NCI-H748 (cell line): ENCODE results near the gene TBC1D14.

ENCODE experiments used
- DNase-seq: peaks from one replicate; lab custom pipeline; 2025; ENCODE audit not compliant: unreplicated experiment; lab: John Stamatoyannopoulos, UW

TBC1D14 gene

DNA sequence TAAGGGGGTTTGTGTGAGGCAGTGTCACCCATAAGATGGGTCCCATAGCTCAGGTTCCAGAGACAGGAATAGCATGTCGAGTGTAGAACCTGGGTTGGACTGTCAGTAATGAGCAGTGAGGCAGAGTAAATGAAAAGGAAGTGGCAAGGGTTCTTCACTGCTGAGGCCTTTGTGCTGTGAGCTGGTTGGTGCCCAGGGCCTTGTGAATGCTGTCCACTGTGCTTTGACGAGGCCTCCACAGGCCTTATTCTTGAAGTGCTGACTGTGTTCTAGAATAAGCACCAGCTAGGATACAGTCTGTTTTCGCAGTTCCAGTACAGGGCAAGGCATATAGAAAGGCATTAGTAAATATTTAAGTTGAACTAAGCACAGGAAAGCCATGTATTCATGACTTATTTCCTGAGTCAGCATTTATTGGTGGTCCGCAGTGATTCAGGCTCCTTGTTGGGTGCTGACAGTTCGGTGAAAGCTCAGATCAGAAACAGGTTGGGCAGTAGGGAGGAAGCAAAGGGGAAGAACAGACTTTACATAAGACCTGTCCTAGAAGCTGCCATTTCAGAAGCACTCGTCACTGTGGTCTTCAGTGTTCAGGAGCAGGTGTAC is 107.9 kb downstream of the TBC1D14 start:
- no peak for DNase-seq

GRCh38 chr4:7018281-7018680 is 108.7 kb downstream of the TBC1D14 start:
- no peak for DNase-seq

- no peak for DNase-seq
Observed at GRCh38 chr4:7019367-7019766, 109.7 kb downstream of the TBC1D14 start.

DNA sequence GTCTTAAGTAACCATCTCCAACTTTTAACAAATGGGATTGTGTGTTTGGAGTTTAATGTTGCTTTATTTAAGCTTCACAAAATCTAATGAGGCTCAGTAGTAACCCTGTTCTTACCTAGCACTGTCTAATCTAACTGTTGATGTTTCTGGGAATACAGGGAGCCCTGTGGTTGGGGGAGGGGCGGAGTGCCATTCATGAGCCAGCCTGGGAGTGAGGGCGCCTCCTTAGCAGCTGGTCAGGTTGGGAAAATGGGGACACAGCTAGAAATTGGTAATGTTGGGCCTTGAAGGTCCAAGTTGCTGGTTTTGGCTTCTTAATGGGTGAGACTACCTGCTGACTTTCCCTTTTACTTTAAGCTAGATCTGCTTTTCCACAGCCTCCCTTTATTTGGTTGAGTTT is 110.7 kb downstream of the TBC1D14 start:
- DNase-seq: no peak

DNA sequence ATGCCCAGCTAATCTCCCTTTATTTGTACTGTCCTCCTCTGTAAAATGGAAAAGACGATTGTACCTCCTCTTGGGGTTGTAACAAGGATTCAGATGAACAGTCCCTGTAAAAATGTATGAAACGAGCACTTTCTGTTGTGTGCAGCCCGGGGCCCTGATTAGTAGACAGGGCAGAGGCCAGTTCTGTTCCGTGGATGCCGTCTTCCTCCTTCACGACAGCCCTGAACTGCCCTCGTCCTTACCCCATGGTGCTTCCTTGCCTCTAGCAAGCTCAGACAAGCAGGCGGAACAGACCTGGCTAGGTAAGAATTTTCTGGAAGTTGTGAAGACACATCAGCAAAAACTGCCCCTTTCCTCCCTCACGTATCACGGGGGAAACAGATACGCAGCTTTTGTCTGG is 111.2 kb downstream of the TBC1D14 start:
- DNase-seq: no peak

GRCh38 chr4:7021355-7021754 is 111.7 kb downstream of the TBC1D14 start:
- DNase-seq: no peak

GRCh38 chr4:7021930-7022664 is 112.5 kb downstream of the TBC1D14 start:
- no peak for DNase-seq

- no peak for DNase-seq
Observed at GRCh38 chr4:7023486-7023885, 113.9 kb downstream of the TBC1D14 start.

- no peak for DNase-seq
Observed at GRCh38 chr4:7023901-7024300, 114.3 kb downstream of the TBC1D14 start.

- DNase-seq: no peak
Observed at GRCh38 chr4:7024336-7024890, 114.8 kb downstream of the TBC1D14 start.

GRCh38 chr4:7025040-7025602 is 115.5 kb downstream of the TBC1D14 start:
- no peak for DNase-seq

GRCh38 chr4:7026107-7026506 is 116.5 kb downstream of the TBC1D14 start:
- no peak for DNase-seq

DNA sequence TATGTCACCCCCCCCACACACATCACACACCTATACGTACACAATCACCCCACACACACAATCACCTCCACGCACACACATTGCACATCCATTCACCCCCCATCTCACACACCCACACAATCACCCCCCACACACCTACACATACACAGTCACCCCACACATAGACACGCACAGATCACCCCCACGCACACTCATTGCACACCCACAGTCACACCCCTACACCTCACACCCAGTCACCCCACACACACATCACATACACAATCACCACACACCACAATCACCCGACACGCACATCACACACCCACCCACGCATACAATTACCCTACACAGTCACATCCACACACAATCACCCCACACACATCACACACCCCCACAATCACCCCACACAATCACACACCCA is 117.7 kb downstream of the TBC1D14 start:
- DNase-seq: no peak

- DNase-seq: no peak
Observed at GRCh38 chr4:7027913-7028312, 118.3 kb downstream of the TBC1D14 start.

- no peak for DNase-seq
Observed at GRCh38 chr4:7029212-7029611, 119.6 kb downstream of the TBC1D14 start.

DNA sequence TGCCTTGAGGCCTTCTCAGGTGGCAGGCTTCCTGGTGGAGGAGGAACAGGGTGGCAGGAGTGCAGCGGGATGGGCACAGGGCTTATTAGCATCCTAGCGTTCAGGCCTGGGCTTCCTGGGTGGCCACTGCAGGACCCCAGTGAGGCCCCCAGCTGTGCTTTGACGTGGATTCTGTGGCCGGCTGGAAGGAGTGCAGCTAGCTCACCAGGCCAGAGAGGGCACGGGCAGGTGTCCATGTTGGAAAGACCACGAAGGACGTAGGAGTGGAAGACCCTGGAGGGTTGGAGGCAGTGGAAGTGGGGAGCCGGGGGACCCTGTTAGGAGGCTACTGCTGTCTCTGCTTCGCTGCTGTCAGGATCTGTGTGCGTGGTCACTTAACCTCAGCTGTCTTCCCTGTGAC is 120.3 kb downstream of the TBC1D14 start:
- no peak for DNase-seq

- no peak for DNase-seq
Observed at GRCh38 chr4:7030856-7031255, 121.2 kb downstream of the TBC1D14 start.

DNA sequence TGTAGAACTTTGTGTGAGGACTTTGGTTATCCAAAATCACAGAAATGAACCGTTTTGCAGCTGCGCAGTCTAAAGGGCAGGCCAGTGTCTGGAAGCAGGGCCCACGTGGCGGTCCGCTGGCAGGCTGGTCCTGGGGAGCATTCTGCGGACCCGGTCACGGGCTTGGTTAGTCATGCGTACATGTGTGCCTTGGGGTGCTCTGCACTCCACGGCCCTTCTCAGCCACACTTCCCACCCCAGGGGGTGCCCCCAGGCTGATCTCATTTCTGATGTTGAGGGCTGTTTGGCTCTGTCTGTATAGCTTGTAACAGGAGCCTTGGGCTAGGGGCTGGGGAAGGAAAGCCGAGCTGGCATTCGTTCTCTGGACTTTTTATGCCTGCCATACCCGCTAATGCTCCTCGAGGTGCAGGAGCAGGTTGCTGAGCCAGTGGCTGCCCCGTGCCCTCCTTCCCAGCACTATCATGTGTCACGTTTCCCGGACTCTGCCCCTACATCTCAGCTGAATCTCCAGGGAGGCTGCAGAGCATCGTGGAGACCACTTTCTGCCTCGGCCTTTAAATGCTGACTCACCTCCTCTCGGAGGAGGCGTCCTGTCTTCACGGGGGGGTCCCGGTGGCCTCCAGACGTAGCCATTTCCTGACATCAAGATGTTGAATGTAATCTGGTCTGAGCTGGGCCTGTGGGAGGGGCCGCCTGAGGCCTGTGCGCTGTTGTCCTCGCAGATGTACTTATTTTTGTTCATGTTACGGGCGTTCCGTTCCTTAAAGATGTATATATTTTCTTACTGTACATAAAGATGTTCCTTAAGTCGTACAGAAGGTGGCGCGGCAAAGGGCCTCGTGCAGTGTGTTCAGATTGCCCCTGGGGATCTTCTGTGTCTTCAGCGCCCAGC is 122.2 kb downstream of the TBC1D14 start:
- DNase-seq: no peak

DNA sequence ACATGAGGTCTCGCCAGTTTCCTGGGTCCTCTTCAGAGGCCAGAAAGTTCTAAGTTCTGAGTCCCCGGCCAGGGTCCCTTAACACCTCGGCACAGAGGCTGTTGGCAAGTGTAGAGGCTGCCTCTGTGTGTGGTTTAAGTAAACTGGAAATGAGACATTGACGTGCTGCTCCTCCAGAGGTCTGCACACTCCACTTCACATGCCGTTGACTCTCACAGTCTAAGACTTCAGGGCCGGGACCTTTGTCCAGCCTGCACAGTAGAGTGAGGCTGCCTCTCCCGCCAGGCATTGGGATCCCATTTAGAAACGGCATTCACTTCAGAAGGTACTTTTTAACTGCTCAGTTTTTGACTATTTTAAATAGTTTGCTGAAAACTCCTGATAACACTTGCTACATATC is 123.0 kb downstream of the TBC1D14 start:
- no peak for DNase-seq

DNA sequence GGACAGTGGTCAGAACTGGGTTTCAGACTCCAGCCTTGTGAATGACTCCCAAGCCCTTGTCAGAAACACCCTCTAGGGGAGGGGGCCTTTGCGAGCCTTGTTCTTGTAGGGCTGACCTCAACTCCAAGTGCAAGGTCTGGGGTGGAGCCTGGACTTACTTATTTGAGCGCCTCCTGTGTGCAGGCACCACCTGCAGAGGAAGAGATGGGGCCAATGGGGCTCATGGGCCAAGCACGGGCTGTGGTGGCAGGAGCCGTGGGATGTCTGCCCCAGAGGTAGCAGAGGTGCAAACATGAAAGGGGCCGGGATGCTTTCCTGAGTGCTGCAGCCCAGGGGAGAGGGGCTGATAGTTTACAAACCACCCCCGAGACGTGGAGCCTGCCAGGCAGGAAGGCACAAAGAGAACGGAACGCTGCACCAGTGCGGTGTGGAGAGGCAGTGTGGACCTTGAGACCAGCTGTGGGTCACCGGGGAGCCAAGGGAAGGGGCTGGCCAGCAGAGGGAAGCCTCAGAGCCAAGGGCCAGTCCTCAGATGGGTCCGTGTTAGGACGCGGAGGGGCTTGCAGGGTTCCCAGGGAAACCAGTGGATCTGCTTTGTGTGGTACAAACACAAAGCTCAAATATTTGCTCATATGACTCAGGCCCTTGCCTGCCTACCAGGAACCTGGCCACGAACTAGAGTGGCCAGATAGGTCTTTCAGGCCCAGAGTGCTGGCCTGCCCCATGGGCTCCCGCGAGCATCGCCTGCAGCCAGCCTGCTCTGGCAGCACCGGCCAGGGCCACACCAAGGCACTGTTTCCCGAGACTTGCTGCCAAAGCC is 124.8 kb downstream of the TBC1D14 start:
- peak; percentile 17 for DNase-seq
